HG02885 (cell line): Measurements from ENCODE around the gene LSP1.

Experiments
- ATAC-seq: cut with Tn5 transposase; IDR thresholded peaks from one replicate; pipeline ENCODE4 v1.9.1; 2021; ENCODE audit warnings: mild to moderate bottlenecking; ENCODE audit not compliant: unreplicated experiment, poor library complexity

LSP1 gene

DNA sequence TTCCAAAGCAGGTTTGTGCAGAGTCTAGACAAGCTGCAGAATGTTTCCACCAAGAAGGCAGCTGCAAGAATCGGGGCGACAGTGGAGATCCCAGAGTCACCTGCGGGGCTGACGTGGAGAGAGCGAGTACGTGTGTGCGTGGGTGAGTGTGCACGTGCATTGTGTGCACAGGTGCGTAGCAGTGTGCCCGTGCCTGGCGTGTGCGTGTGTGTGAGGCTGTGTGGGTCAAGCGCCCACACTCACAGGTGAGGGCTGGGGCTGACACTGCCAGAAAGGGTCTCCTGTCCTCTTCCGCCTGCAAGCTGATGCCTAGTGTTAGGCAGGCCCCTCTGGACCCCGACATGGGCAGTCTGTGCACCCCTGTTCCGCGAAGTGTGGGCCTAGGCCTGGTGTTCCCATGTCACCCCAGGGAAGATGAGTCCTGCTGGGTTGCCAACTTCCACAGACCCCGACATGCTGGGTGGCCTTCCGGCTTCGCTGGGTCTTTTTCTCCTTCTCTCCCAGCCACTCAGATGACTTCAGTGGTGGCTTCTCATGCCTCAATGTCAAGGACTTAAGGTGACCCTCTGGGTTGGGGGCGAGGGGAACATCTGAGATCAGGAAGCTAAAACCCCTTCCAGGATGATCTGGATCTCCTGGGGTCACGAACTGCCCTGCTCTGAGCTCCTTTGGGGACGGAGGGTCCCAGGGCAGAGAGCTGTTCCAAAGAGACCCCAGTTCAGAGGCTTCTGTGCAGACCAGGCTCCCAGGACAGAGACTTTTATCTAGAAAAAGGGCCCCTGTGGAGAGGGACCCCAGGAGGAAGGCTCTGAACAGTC, 28.5 kb upstream of the LSP1 start:
- ATAC-seq: no peak

DNA sequence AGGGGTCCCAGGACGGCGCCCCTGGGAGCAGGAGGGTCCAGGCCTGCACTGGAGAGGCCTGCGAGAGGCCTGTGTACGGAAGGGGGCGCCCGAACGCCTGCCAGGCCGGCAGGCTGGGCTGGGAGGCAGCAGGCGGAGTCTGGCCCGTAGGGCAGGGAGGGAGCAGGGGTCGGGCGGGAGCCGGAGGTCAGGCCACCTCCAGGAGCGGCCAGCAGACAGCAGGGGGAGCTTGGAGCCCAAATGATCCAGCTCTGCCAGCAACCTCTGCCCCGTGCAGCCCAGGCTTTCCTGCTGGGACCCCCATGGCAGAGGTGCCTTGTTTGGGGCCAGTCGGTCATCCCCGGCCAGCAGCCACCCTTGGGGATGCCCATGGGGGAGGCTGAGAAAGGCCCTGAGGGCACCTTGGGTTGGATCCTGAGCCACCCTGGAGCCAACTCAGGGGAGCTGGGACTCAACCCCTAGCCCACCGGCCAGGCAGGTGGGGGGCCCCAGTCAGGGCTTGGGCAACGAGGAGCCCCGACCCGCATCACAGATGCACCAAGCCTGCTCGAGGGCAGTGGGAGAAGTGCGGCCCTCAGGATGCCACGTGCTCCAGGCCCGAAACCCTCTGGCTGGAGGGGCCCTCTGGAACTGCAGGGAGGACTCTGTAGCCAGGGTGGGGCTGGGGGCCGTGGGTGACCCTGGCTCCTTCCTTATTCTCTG, 27.7 kb upstream of the LSP1 start:
- ATAC-seq: no peak

DNA sequence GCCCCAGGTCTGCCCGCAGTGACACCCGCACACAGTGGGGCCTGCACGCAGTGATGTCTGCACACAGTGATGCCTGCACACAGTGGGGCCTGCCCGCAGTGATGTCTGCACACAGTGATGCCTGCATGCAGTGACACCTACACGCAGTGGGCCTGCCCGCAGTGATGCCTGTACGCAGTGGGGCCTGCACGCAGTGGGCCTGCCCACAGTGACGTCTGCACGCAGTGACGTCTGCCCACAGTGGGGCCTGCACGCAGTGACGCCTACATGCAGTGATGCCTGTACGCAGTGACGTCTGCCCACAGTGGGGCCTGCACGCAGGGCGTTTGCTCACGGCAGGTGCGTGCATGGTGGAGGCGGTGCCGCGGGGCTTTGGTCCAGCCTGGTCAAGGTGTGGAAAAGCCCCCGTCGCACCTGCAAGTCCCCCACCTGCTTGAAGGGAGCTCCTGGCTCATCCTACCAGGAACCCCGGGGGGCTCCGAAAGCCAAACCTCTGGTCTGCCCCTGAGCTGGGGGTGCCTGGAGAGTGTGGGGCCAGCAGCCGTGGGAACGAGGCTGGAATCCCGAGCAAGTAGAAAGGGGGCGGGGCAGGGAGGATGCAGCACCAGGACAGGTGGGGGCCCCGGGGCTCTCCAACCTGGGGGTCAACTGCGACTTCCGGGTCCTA, 27.0 kb upstream of the LSP1 start:
- no peak for ATAC-seq

DNA sequence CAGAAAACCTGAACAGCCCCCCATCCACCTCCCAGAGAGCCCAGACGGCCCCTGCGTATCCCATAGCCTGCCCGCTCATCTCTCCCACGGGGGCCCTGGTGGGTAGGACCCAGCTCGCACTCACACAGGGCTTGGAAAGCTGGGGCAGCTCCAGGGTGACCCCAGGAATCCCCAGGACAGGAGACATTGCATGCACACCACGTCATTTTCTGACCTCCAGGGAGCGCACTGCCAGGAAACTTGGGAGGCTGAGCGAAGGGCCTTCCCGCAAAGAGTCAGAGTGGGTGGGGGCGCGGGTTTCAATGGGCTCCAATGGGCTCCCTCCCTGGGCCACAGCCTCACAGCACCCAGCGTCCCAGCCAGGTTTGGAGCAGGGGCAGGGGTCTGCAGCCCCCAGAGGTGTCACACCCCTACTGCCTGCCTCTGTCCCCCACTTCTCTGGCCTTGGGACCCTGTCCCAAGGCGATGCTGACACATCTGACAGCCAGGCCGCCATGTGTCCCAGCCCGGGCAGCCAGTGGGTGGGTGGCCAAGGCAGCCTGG, 26.3 kb upstream of the LSP1 start:
- ATAC-seq: no peak

DNA sequence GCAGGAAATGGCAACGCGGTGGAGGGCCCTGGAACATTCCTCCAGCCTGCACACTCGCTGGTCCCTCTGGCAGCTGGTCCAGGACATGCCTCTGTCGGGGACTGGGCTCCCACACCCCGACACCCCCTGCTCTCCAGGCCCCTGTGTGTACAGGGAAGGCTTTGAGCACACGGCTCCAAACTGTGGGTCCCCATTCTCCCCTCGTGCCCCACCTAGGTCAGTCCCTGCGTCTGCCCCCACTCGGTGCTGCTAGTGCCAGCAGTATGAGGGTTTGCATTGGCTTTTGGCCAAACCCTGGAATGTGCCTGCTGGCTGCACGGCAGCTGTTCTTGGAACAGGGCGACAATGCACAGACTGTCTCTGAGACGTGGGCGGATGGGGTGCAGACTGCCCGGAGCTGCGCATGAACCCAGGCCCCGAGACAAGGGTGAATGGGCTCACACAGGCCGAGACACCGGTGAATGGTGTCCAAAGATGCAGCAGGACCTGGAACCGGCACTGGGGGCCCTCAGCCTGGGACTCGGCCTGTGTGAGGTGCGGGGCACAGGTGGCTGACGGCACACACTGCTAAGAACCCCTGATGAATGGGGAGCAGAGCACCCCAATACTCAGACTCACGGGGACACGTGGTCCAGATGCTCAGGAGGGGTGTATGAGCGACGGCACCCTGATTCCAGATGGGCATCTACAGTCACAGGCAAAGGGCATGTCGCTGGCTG, 25.6 kb upstream of the LSP1 start:
- ATAC-seq: no peak

DNA sequence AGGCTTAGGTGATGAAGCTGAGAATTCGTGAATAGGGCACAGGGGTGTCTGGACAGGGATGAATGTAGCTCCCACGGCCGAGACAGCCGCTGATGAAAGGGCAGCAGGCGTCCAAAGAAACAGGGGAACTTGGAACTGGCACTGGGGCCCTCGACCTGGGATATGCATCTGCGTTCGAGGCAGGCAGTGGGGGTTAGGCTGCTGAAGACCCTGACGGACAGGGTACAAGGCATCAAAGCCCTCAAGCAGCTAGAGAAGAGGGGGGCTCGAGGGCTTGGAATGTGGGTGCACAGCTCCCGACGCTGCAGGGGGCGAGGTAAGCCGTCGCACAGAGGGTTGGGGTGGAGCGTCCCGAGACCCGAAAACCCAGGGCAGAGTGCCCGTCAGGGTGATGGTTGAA, 25.0 kb upstream of the LSP1 start:
- ATAC-seq: no peak

DNA sequence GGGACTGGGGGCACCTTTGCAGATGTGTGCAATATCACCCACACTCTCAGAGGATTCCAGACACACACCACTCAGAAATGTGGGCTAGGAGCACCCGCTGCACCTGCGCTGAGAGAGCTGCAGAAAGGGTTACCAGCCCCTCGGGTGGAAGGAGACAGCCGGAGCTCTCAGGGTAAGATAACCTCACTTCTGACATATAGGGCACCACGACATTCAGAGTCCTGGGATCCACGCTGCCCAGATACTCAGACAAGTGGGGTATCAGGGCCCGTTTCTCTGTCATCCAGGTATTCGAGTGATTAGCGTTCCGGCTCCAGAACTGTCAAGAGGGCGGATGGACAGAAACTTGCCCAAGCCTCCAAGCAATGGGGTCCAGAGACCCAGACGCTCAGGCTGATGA, 24.3 kb upstream of the LSP1 start:
- no peak for ATAC-seq

DNA sequence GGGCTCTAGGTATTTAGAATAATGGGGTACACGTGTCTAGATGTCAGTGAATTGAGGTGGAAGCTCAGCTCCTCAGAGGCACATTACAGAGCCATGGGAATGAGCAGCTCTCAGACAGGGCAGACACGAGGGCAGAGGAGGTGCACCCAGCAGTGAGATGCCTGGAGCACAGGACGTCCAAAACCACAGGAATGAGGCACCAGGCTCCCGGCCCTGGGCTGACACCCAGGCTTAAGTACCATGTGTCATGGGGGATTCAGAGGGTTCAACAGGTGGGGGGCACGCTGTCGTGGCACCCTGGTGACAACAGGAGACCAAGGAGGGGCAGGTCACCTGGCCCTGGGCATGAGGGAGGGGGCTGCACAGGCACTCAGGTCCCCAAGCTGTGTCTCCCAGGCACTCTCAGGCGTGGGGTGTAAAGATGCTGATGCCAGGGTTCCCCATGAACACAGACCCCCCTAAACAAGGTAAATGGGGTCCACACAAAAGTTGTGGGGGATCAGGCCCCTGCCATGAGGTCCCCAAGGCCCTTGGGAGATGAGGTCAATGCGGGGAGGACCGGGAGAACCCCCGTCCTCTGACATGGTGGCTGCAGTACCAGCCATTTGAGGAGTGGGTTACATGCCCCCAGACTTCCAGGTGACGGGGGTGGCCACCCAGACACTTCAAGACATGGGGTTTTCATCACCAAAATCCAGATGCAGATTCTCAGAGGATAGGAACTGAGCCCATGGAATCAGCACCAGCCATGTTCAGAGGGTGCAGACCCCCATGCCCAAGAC, 23.7 kb upstream of the LSP1 start:
- no peak for ATAC-seq

DNA sequence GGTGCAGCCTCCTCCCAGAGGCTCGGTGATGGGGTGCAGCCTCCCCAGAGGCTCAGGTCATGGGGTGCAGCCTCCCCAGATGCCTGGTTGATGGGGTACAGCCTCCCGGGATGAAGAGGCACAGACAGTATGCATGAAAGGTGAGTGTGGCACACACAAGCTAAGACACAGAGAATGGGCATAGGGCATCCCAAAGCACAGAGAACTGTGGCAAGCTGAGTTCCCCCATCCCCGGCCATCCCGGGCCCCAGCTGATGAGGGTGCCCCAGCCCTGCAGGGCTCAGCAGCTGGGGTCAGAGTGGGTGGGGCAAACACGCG, 22.9 kb upstream of the LSP1 start:
- no peak for ATAC-seq

DNA sequence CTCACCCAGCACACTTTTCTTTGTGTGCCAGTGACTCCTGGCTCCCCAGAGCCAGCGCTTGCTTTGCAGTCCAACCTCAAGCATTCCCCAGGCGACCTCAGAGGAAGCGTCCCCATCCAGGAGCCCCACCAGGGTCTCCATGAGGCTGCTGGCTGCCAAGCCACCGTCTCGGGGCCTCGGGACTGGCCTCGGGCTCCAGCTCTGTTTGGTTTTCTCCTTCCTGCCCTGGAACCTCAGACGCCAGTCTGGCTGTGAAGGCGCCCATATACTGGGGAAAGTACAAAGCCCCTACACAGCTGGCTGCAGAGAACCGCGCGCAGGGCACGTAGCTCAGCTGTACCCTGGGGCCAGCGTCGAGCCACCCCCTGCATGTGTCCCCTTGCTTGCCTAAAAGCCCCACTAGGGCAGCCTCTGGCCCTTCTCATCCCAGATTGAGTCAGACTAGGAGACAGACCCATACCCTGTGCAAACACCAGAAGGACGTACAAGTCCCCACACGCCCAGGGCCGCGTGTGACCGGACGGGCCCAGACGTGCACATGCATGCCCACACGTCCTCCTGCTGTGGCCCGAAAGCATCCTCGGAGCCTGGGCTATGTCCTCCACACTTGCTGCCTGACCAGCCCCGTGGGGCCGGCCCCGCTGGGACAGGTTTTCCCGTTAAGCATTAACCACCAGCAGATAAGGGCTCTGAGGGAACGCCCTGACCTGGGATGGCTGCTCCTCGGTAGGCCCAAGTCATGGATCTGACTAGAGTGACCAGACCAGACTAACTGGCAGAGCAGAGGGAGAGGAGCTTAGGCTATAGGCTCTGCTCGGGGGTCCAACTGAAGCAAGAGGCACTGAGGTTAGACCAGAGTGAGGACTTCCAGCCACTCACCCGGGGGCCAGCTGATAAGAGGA, 22.3 kb upstream of the LSP1 start:
- no peak for ATAC-seq

DNA sequence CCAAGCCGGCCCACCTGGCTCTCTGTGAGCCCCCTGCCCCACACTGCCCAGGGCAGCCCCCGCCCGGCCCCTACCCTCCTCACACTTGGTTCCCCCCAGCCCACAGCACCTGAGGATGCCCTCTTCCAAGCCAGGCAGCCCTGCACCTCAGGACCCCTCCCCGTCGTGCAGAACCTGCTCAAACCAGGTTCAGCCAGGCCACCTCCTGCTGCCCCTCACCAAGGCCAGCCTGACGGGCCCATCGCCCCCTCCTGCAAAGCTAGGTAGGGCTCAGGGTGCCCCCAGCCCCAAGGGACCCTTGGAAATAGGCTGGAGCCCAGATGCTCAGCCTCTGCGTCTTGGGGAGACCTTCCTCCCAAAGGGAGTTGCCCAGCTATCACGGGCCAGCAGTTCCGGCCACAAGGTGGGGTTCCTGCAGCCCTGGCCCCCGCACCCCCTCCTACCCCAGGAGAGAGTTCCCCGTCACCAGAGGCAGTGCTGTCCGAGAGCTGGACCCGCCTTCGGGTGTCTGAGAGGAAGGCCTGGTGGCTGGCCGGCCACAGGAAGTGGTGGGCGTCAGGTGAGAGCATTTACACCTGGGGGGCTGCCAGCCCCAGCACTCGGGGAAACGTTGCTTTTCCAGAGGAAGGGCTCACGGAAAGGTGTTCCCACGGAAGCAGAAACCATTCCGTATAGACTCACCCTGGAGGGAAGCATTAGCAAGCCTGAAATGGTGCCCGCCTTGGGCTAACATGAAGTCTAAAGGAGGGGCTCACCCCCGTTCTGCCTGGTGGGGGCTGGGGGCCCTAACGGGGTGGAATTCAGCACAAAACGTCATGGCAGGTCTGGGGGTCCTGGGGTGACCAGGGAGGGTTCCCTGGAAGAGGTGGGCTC, 21.3 kb upstream of the LSP1 start:
- no peak for ATAC-seq

DNA sequence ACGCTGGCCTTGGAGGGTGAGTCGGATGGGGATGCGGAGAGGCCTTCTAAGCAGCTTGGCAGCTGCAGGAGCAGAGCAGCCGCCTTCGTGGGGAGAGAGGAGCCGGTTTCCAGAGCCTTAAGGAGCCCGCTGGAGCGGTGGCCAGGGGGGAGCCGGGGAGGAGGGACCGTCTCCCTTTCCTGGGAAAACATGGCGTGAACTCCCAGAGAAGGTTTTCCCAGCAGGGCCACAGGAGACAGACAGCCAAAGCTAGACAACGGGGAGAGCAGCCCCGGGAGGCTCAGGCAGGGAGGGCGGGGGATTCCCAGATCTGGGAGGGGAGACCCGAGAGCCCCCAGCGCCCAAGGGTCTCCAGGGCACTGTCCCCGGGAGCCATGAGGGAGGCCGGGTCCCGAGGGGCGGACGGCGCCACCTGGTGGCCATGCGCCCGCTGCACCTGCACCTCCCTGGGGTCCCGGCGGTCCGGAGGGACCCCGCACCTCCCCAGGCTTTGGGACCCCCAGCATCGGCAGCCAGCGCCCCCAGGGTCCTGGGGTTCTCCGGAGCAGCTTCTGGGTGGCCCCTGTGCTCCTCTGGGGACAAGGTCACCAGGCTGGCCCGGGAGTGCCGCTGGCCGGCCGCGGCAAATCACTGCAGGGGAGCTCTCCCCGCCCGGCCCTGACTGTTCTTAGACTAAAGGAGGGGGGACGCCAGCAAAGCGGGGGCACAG, 20.5 kb upstream of the LSP1 start:
- no peak for ATAC-seq

DNA sequence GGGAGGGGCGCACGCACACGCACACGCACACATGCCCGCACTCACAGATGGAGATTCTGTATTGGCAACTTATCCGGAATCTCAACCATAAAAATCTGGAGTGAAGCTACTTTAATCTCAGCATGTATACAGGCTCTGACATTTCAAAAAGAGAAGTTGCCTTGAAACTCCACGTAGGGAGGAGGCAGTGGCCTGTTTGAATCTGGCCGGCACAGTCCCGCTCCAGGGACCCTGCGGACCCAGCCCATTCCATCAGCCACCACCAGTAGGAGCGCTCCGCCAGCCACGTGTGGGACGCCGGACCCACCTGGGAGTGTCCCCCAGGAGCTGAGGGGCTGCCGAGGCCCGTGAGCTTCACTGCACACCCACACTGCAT, 20.0 kb upstream of the LSP1 start:
- ATAC-seq: no peak

DNA sequence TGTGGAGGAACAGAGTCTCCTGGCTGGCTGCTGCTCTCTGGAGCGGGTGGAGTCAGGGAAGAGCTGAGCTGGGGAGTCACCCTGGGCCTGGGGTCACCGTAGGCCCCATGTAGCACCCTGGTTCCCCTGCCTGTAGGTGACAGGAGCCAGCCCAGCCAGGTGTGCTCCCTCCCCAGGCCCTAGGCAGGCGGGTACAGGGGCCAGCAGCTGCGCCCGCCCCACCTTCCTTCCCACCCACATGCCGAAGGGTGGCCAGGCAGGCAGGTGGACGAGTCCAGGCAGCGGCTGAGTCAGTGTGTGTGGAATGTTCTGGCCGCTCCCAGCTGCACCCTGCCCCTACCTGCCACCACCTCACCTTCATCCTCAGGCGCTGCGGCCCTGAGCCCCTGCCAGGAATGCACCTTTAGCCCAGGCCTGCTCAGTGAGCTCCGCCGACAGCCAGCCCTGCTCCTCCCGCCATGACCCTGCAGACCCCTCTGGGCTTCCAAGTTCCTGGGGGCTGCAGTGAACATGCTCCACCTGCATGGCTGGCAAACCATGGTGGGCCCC, 18.7 kb upstream of the LSP1 start:
- no peak for ATAC-seq

DNA sequence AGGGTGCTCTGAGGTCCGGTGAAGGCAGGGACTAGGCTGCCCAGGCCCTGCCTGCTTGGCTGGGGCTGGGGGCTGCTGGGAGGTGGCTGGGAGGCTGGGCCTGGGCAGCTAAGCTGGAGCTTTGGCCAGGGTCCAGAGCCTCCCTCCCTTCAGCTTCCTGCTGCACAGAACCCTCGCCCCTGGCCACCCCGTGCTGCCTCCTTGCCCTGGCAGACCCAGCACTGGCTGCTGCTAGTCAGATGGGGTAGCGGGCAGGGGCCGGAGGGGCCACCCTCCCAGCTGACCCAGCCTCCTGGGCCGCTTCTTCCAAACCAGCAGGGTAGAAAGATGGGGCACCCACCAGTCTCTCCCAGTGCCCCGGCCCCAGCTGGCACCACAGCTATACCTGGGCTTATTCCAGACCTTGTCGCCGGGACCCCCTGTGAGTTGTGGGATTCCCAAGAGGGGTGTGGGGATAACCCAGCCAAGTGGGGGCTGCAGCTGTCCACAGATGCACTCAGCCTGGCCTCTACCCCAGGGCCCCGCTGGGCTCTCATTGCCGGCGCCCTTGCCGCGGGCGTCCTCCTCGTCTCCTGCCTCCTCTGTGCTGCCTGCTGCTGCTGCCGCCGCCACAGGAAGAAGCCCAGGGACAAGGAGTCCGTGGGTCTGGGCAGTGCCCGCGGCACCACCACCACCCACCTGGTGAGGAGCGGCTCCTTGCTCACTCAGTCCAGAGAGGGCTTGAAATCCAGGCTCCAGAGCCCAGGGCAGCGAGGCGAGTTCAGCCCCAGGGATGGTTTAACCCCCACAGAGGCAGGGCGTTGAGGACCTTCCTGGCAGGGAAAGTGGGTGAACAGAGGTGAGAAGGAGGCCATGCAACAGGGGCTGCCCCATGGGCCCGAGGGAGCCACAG, 17.9 kb upstream of the LSP1 start, which contains the start of gene SYT8:
TSS of gene SYT8 (plus strand) at position 212 of the 892 bp plus-strand sequence. CDS start at position 328, 116 bp downstream.
- no peak for ATAC-seq

DNA sequence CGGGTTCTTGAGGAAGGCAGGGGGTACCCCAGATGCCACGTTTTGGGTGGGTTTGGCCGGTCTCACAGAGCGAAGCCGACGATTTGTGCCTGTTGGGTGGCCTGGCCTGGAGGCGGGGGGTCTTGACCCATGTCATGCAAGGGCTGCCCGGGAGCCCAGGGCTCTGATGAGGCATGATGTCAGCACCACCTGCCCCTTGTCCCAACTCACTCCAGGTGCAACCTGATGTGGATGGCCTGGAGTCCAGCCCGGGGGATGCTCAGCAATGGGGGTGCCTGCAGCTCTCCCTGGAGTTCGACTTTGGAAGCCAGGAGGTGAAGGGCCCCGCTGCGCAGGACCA, 17.2 kb upstream of the LSP1 start:
- ATAC-seq: no peak
